Neural progenitor cell (in vitro differentiated cells): Measurements from ENCODE around the gene MED25. TPM values are rescaled to one million over a fixed set of nuclear protein-coding genes. Genes with fewer than 3 reads are reported as not detected.

Source experiments
- DNase-seq: peaks from one replicate; pipeline ENCODE4 v3.0.0-alpha.2; 2016; ENCODE audit warnings: low spot score
- H2AFZ ChIP-seq: fragments of 200-600 bp; sonication (generic); replicated peaks from 2 replicates; pipeline ENCODE4 v1.6.1; 2016; ENCODE audit warnings: antibody characterized with exemption
- H3F3A ChIP-seq: fragments of 200-600 bp; sonication (generic); 2 replicates; pipeline ENCODE4 v1.6.1; 2016; ENCODE audit warnings: antibody characterized with exemption, low read depth
- H3K27ac ChIP-seq: fragments of 200-600 bp; sonication (generic); 2 replicates; pipeline ENCODE4 v1.5.1; 2016; ENCODE audit warnings: mild to moderate bottlenecking
- H3K27me3 ChIP-seq: fragments of 200-600 bp; sonication (generic); 2 replicates; pipeline ENCODE4 v1.6.1; 2016; ENCODE audit warnings: mild to moderate bottlenecking, moderate library complexity
- H3K36me3 ChIP-seq: fragments of 200-600 bp; sonication (generic); 2 replicates; pipeline ENCODE4 v1.5.1; 2016
- H3K4me1 ChIP-seq: fragments of 200-600 bp; sonication (generic); 2 replicates; pipeline ENCODE4 v1.6.1; 2016; ENCODE audit warnings: mixed run types
- H3K4me2 ChIP-seq: fragments of 200-600 bp; sonication (generic); 2 replicates; pipeline ENCODE4 v1.6.1; 2016
- H3K4me3 ChIP-seq: fragments of 200-600 bp; sonication (generic); 2 replicates; pipeline ENCODE4 v1.5.1; 2016
- H3K79me2 ChIP-seq: fragments of 200-600 bp; sonication (generic); 2 replicates; pipeline ENCODE4 v1.6.1; 2016; ENCODE audit warnings: low read depth
- H3K9ac ChIP-seq: fragments of 200-600 bp; sonication (generic); 2 replicates; pipeline ENCODE4 v1.6.1; 2016
- H3K9me3 ChIP-seq: fragments of 200-600 bp; sonication (generic); 2 replicates; pipeline ENCODE4 v1.5.1; 2016; ENCODE audit warnings: low read depth
- H4K20me1 ChIP-seq: fragments of 200-600 bp; sonication (generic); 2 replicates; pipeline ENCODE4 v1.6.1; 2016; ENCODE audit warnings: low read depth
- H3K27ac Mint-ChIP-seq: 3 replicates; pipeline ENCODE4 v1.8.0; 2021; ENCODE audit warnings: mixed read lengths
- H3K27me3 Mint-ChIP-seq: 2 replicates; pipeline ENCODE4 v1.8.0; 2022; ENCODE audit warnings: low read depth, mild to moderate bottlenecking, inconsistent platforms, moderate library complexity, mixed read lengths; ENCODE audit not compliant: insufficient read depth
- H3K36me3 Mint-ChIP-seq: 3 replicates; pipeline ENCODE4 v1.8.0; 2021; ENCODE audit warnings: mixed read lengths
- H3K4me1 Mint-ChIP-seq: 3 replicates; pipeline ENCODE4 v1.8.0; 2021; ENCODE audit warnings: mixed read lengths
- H3K4me3 Mint-ChIP-seq: 3 replicates; pipeline ENCODE4 v1.8.0; 2021; ENCODE audit warnings: mild to moderate bottlenecking, moderate library complexity, mixed read lengths
- H3K9me3 Mint-ChIP-seq: 3 replicates; pipeline ENCODE4 v1.8.0; 2020; ENCODE audit warnings: mixed read lengths
- CTCF ChIP-seq: fragments of 200-600 bp; sonication (generic); IDR thresholded peaks from 2 replicates; pipeline ENCODE4 v1.5.1; 2017; ENCODE audit warnings: antibody characterized with exemption, mild to moderate bottlenecking
- EZH2 ChIP-seq: fragments of 200-600 bp; sonication (generic); IDR thresholded peaks from 2 replicates; pipeline ENCODE4 v1.6.1; 2017; ENCODE audit warnings: antibody characterized with exemption, mild to moderate bottlenecking, moderate library complexity
- EZH2phosphoT487 ChIP-seq: fragments of 200-600 bp; sonication (generic); IDR thresholded peaks from 2 replicates; pipeline ENCODE4 v1.6.1; 2017; ENCODE audit warnings: antibody characterized with exemption
- total RNA-seq: library from RNA; depleted of rRNA; stranded (reverse); fragments of >200 nt; gene quantifications from 2 replicates; pipeline ENCODE4 v1.2.3, GENCODE V29; 2015; ENCODE audit warnings: low replicate concordance

The MED25 gene
- total RNA-seq, 1 donor from 2014 or later: 44.9 TPM

- H3K9me3 Mint-ChIP-seq: no peaks in the 10 kb centered on the region
- H3F3A ChIP-seq: peaks cover 80% of the 10 kb centered on the region
- peak overlapping the region; percentile 55 for H3K4me3 Mint-ChIP-seq
- H3K9ac ChIP-seq: no peak overlapping the region
- DNase-seq: no peak
- no peak overlapping the region for H3K4me3 ChIP-seq
- H3K36me3 ChIP-seq: no peaks in the 10 kb centered on the region
- peaks cover 12% of the 10 kb centered on the region for H3K4me1 ChIP-seq
- no peaks in the 10 kb centered on the region for H3K9me3 ChIP-seq
- H3K36me3 Mint-ChIP-seq: peaks cover 20% of the 10 kb centered on the region
- H2AFZ ChIP-seq: no peak overlapping the region
- no peaks in the 10 kb centered on the region for H3K27me3 ChIP-seq
- H3K4me2 ChIP-seq: no peak overlapping the region
- peaks cover 88% of the 10 kb centered on the region for H4K20me1 ChIP-seq
- no peak for TF ChIP-seq CTCF
- TF ChIP-seq EZH2: no peak
- no peak for TF ChIP-seq EZH2phosphoT487
- H3K79me2 ChIP-seq: peaks cover 52% of the 10 kb centered on the region
- H3K4me1 Mint-ChIP-seq: peaks cover 21% of the 10 kb centered on the region
- H3K27me3 Mint-ChIP-seq: peaks cover 25% of the 10 kb centered on the region
- H3K27ac ChIP-seq: no peak overlapping the region
- H3K27ac Mint-ChIP-seq: peak overlapping the region; percentile 90
Observed at GRCh38 chr19:49855277-49855675, 37.2 kb downstream of the MED25 start.

- peaks cover 19% of the 10 kb centered on the region for H3K36me3 Mint-ChIP-seq
- Histone ChIP-seq H3K4me1 (peaks cover 12% of the 10 kb centered on the region), H3K4me3 (no peak overlapping the region), H3K9me3 (no peaks in the 10 kb centered on the region), H3K27ac (no peak overlapping the region), H3K79me2 (peaks cover 51% of the 10 kb centered on the region), H4K20me1 (peaks cover 95% of the 10 kb centered on the region), H3K4me2 (no peak overlapping the region), H3K9ac (no peak overlapping the region), H3K36me3 (no peaks in the 10 kb centered on the region), H3K27me3 (no peaks in the 10 kb centered on the region), H3F3A (peaks cover 80% of the 10 kb centered on the region), H2AFZ (no peak overlapping the region)
- peaks cover 25% of the 10 kb centered on the region for H3K27me3 Mint-ChIP-seq
- H3K4me1 Mint-ChIP-seq: peaks cover 22% of the 10 kb centered on the region
- TF ChIP-seq EZH2phosphoT487 (no peak), EZH2 (no peak), CTCF (no peak)
- no peaks in the 10 kb centered on the region for H3K9me3 Mint-ChIP-seq
- peak overlapping the region; percentile 55 for H3K4me3 Mint-ChIP-seq
- peak overlapping the region; percentile 90 for H3K27ac Mint-ChIP-seq
- no peak for DNase-seq
Observed at GRCh38 chr19:49855676-49856573, 37.8 kb downstream of the MED25 start.

- no peaks in the 10 kb centered on the region for H3K36me3 ChIP-seq
Observed at GRCh38 chr19:49856574-49857021, 38.5 kb downstream of the MED25 start.

More at GRCh38 chr19:49856574-49857021, 38.5 kb downstream of the MED25 start:
- Mint-ChIP-seq H3K4me3 (no peak overlapping the region), H3K36me3 (peaks cover 19% of the 10 kb centered on the region), H3K27ac (no peak overlapping the region), H3K4me1 (peaks cover 24% of the 10 kb centered on the region), H3K9me3 (no peaks in the 10 kb centered on the region), H3K27me3 (peaks cover 25% of the 10 kb centered on the region)
- Histone ChIP-seq H3F3A (peaks cover 84% of the 10 kb centered on the region), H3K4me1 (peaks cover 12% of the 10 kb centered on the region), H3K4me3 (no peak overlapping the region), H3K27ac (no peak overlapping the region), H3K79me2 (peaks cover 48% of the 10 kb centered on the region), H3K4me2 (no peak overlapping the region), H3K9ac (no peak overlapping the region), H3K27me3 (no peaks in the 10 kb centered on the region), H3K9me3 (no peaks in the 10 kb centered on the region), H4K20me1 (peaks cover 99% of the 10 kb centered on the region), H2AFZ (no peak overlapping the region)
- TF ChIP-seq EZH2 (no peak), EZH2phosphoT487 (no peak), CTCF (no peak)
- DNase-seq: no peak
